ENCODE data around the gene SMC1A. TPM values are rescaled to one million over a fixed set of nuclear protein-coding genes. Genes with fewer than 3 reads are reported as not detected.
A peak's percentile ranks its signal among the peaks of the same experiment; 100 is the strongest.

Gene SMC1A
- total RNA-seq, 4 donors from 2014 or later, result 22.4 to 64.3 (median 27.4) TPM

- no peaks in the 10 kb centered on the region for H3K9me3 ChIP-seq
- peak; percentile 14 to 28 for DNase-seq (ENCODE audit: low spot score in 2 of 2)
- 0 to 27% methylated on average over 8 to 44 of the region's 44 CpGs for WGBS, 2 donors
- no peaks in the 10 kb centered on the region for H3K36me3 ChIP-seq
- peaks cover 0 to 15% (median 0%) of the 10 kb centered on the region in 4 donors for H3K4me1 ChIP-seq
- H3K27ac ChIP-seq, result peak overlapping the region in 1 of 4 donors; percentile 82
- H3K27me3 ChIP-seq, result peaks cover 0 to 59% of the 10 kb centered on the region in 2 donors
- TF ChIP-seq POLR2A (IDR thresholded peaks at IDR 0.05), result no peak
- TF ChIP-seq EP300 (IDR thresholded peaks at IDR 0.05), result no peak
- no peak for TF ChIP-seq CTCF (IDR thresholded peaks at IDR 0.05)
- peak overlapping the region; percentile 19 to 51 (median 34) for H3K4me3 ChIP-seq
Measured at GRCh38 chrX:53441531-53442321, 19.3 kb upstream of the SMC1A start.

DNA sequence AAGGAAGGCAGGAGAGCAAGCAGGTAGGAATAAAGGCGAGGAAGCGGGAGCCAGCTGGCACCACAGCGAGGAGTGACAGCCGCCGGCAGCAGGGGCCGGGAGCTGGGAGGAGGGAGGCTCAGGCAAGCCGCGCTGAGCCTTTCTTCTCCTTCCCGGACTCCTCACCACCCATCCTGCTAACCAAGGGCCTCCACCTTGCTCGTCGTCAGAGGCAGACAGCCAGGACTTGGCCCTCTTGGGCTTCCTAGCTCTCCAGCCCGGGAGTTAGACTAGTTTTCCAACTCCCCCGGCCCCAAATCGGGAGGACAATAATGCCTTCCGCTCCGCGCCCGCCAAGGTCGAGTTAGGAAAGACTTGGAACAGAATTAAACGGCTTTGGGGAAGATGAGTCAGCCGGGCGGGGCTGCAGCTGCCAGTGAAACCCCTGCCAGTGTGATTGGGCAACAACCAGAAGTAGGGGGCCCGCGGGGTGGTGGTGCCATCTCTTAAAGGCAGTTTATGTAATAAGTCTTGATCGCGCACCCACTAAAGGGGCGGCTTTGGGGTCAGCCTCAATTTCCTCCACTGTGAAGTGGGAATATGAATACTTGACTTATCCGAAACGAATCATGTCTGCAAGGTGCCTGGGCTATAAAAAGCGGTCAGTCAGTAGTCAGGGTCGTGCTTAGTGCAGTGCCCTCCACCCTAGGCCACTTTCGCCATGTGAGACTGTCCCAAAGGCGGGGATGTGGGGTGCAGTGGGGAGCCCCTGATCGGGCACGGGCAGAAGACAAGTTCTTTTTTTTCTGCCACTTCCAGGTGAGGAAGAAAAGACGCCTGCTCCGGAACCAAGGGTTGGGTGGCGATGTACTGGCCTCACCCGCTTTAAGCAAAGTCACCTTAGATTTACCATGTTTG, 18.4 kb upstream of the SMC1A start:
- peak overlapping the region in 3 of 4 donors; percentile 65 to 82 (median 72) for H3K27ac ChIP-seq
- peaks cover 0 to 55% of the 10 kb centered on the region in 2 donors for H3K27me3 ChIP-seq
- no peaks in the 10 kb centered on the region for H3K9me3 ChIP-seq
- 9 to 31% methylated on average over 33 to 39 of the region's 39 CpGs for WGBS, 2 donors
- peak; percentile 59 to 60 for DNase-seq (ENCODE audit: low spot score in 2 of 2)
- H3K4me1 ChIP-seq, result peaks cover 0 to 19% (median 0%) of the 10 kb centered on the region in 4 donors
- peak overlapping the region; percentile 19 to 51 (median 34) for H3K4me3 ChIP-seq
- TF ChIP-seq EP300 (IDR thresholded peaks at IDR 0.05) (peak in 1 of 2 donors; percentile 65), POLR2A (IDR thresholded peaks at IDR 0.05) (no peak)
- no peaks in the 10 kb centered on the region for H3K36me3 ChIP-seq

DNA sequence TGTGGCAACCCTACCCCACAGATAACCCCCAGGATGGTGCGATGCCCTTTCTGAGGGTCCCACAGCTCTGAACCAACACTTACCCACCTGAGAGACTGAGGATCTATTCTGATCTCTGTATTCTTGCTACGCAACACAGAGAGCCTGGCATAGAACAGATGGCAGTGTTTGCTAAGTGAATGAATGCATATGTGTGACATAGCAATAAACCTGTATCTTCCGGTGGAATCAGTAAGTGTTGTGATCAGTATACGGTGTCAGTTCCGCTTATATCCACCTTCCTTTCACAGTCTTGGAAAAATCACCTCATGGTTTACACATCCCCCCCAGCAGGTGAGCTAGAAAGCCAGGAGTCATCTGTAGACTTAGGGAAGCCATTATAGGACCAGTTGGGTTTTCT, 17.6 kb upstream of the SMC1A start:
- Histone ChIP-seq H3K9me3 (no peaks in the 10 kb centered on the region), H3K27me3 (peaks cover 0 to 54% of the 10 kb centered on the region in 2 donors), H3K27ac (peak overlapping the region in 3 of 4 donors; percentile 65 to 82 (median 72)), H3K36me3 (no peaks in the 10 kb centered on the region), H3K4me3 (peak overlapping the region in 1 of 4 donors; percentile 51), H3K4me1 (peaks cover 0 to 19% (median 0%) of the 10 kb centered on the region in 4 donors)
- WGBS, 2 donors, result 67 to 83% methylated on average over 5 of the region's 5 CpGs
- DNase-seq (ENCODE audit: low spot score in 2 of 2), result no peak
- TF ChIP-seq CTCF (IDR thresholded peaks at IDR 0.05) (no peak), POLR2A (IDR thresholded peaks at IDR 0.05) (no peak), EP300 (IDR thresholded peaks at IDR 0.05) (no peak)

GRCh38 chrX:53438832-53439230, 16.4 kb upstream of the SMC1A start:
- Histone ChIP-seq H3K4me1 (peaks cover 0 to 26% (median 0%) of the 10 kb centered on the region in 4 donors), H3K27ac (no peak overlapping the region), H3K4me3 (no peak overlapping the region), H3K27me3 (peaks cover 0 to 55% of the 10 kb centered on the region in 2 donors), H3K36me3 (no peaks in the 10 kb centered on the region), H3K9me3 (no peaks in the 10 kb centered on the region)
- WGBS, 2 donors, result 54 to 86% methylated on average over 1 of the region's 1 CpG
- TF ChIP-seq EP300 (IDR thresholded peaks at IDR 0.05) (no peak), CTCF (IDR thresholded peaks at IDR 0.05) (no peak), POLR2A (IDR thresholded peaks at IDR 0.05) (no peak)
- no peak for DNase-seq (ENCODE audit: low spot score in 2 of 2)

GRCh38 chrX:53438174-53438831, 15.8 kb upstream of the SMC1A start:
- Histone ChIP-seq H3K4me1 (peaks cover 0 to 30% (median 0%) of the 10 kb centered on the region in 4 donors), H3K27ac (no peak overlapping the region), H3K9me3 (no peaks in the 10 kb centered on the region), H3K27me3 (peaks cover 0 to 60% of the 10 kb centered on the region in 2 donors), H3K36me3 (no peaks in the 10 kb centered on the region), H3K4me3 (no peak overlapping the region)
- WGBS, 2 donors, result 67 to 68% methylated on average over 5 of the region's 5 CpGs
- TF ChIP-seq CTCF (IDR thresholded peaks at IDR 0.05) (no peak), EP300 (IDR thresholded peaks at IDR 0.05) (no peak), POLR2A (IDR thresholded peaks at IDR 0.05) (no peak)
- no peak for DNase-seq (ENCODE audit: low spot score in 2 of 2)
